ENCODE measurements around the gene ANKRD18A.

Gene ANKRD18A
- 0 to 3.9 (median 0.07) reads per million in 17 experiments for total RNA-seq

DNA sequence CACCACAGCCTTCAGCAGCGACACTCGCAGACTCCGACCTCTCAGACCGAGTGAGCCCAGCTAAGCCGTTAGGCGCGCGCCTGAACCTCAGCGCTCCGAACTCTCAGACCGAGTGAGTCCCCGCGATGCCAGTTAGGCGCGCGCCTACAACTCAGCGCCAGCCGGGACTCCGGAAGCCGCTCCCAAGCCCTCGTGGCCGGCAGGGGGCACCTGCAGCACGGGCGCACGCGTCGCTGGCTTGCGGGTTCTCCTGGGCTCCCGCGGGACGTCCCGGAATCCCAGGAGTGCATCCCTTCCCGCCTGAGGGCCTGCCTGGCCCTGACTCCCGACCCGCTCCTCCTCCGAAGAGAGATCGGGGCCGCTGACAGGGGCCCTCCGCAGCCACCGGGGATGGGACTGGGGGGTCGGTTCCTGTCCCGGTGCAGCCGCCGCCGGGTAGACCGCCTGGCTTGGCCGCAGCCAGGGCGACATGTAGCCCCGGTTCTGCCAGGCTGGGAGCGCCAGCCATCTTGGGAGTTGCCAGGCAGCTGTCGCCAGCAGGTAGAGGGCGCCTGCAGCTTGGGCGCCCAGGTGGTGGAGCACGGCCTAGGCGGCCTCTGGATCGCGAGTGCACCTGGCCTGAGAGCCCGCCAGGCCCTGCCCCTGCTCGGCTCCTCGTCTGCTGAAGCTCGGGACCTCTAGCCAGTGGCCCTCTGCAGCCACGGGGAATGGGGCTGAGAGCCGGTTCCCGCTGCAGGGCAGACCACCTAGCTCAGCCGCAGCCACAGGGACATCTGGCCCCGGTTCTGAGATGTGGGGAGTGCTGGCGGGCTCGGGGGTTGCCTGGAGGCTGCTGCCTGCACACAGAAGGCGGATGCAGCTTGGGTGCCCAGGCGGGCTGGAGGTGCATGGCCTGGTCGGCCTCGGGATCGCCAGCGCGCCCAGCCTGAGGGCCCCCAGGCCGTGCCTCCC lies at the start of gene ANKRD18A:
TSS of gene ANKRD18A (minus strand) at position 114 of the 951 bp plus-strand sequence. CDS start 311 bp downstream, outside the sequence.
- DNase-seq, result peak; percentile 63 to 83 (median 71)

- no peak for DNase-seq
Measured at GRCh38 chr9:38668791-38669466, 48.5 kb upstream of the ANKRD18A start.

DNA sequence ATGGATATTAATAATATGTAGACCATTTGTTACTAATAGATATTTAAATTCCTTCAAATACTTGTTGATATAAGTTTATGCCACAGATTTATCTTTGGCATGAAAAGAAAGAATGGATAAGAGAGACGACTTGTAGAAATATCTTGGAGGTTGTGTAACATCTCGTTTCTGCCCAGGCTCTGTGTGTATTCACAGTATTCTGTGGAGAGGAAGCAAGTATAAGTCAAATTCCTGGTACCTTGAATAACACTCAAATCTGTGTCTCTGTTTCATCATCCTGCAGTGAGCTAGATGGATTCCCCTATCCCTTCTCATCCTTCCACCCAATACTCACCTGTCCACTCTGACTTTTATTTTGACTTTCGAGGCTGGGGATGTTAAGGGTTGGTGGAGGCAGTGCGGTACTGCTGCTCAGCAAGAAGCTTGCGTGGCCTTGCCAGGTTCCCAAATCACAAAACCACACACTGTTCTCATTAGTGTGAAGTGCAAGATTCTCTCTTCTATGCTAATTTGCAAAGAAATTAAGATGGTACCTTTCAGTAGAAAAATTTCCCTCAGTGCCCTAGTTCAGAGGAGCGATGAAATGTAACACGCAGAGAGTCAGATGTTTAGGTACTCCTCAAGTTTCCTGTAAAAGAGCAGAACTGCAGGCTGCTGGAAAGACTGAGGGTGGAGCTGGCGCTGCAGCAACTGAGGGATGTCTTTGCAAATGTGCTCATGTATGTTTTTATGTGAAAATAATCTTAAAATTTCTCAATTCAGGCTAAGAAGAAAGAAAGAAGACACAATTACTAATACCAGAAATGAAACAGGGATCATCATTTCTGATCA lies 42.6 kb upstream of the ANKRD18A start:
- no peak for DNase-seq

- no peak for DNase-seq
Measured at GRCh38 chr9:38659538-38659937, 39.1 kb upstream of the ANKRD18A start.

- no peak for DNase-seq
Measured at GRCh38 chr9:38656896-38657295, 36.5 kb upstream of the ANKRD18A start.

- DNase-seq, result no peak
Measured at GRCh38 chr9:38652486-38652885, 32.1 kb upstream of the ANKRD18A start.

GRCh38 chr9:38652044-38652443 lies 31.6 kb upstream of the ANKRD18A start:
- DNase-seq, result no peak

GRCh38 chr9:38651400-38652042 lies 31.1 kb upstream of the ANKRD18A start:
- no peak for DNase-seq

GRCh38 chr9:38650564-38650963 lies 30.2 kb upstream of the ANKRD18A start:
- no peak for DNase-seq

GRCh38 chr9:38649731-38650363 lies 29.5 kb upstream of the ANKRD18A start:
- DNase-seq, result no peak

DNA sequence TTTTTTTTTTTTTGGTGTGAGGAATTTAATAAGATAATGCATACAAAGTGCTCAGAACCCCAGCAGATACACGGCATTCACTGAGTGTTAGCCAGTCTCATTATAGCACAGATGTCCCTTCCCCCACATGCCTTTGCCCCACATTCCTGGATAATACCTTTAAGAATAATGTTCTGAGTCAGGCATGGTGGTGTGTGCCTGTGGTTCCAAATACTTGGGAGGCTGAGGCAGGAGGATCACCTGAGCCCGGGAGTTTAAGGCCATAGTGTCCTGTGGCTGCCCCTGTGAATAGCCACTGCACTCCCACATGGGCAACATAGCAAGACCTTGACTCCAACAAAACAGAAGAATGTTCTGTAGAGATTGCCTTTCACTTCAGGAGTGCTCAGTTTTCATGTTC lies 24.2 kb upstream of the ANKRD18A start:
- no peak for DNase-seq

GRCh38 chr9:38643815-38644173 lies 23.4 kb upstream of the ANKRD18A start:
- no peak for DNase-seq

GRCh38 chr9:38642951-38643814 lies 22.8 kb upstream of the ANKRD18A start:
- DNase-seq, result no peak

DNA sequence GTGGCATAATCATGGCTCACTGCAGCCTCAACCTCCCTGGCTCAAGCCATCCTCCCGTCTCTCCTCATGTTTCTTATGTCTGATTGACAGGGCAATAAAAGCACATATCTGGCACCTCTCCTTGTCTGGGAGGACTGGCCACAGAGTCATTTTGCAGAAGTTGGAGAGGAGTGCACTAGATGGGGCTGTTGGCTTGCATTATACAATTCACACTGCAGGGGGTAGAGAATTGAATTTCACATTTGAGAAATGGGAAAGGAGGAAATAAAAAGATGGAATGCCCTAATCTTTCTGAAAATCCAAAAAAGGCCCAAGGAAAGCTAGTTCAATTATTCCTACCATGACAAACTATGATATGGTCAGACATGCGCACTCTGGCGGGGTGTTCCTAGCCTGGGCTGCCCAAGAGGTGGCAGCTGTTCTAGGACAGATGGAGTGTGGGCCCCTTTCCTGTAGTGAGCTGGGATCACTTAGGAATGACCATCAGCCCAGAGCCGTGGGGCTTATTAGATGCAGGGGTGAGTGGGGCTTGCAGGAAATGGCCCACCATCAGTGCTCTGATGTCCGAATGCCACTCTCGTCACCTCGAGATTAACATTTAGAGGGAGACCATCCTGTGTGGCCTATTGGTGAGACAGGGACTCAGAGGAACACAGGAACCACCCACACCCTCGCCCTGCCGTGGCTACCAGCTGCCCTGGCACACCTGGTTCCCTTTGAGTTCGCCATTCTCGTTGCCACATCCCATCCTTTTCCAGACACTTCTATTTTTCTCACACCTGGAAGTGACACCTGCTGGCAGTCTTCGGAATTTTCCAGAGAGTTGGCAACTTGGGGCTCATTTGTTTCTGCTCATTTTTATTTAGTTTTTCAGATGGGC lies 21.8 kb upstream of the ANKRD18A start:
- peak in 3 of 4 experiments; percentile 25 to 42 (median 40) for DNase-seq

DNA sequence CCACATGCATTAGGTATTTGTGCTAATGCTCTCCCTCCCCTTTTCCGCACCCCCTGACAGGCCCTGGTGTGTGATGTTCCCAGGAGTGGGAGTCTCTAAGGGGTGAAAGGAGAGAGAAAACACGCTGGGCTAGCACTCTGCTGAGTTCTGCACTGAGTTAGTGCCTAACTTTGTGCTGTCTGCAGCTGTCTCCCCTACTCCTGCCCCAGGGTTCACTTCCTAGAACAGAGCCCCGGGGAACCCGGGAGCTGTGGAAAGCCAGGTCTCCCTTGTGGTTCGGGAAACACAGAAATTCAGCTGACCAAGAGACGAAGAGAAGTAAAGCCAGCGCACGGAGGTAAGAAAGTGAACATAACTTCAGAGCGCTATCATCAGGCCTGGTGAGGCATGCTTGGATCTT lies 20.7 kb upstream of the ANKRD18A start:
- no peak for DNase-seq

DNA sequence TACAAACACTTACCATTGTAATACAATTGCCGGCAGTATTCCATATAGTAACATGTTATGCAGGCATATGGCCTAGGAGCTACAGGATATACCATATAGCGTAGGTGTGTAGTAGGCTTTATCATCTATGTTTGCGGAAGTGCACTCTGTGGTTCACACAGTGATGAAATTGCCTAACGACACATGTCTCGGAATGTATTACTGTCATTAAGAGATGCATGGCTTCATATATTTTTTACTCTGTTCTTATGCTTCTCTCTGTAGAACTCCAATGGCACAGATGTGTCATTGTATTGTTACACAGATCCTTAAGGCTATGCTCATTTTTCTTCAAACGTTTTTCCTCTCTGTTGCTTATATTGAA lies 19.2 kb upstream of the ANKRD18A start:
- peak in 1 of 4 experiments; percentile 5 for DNase-seq

- no peak for DNase-seq
Measured at GRCh38 chr9:38638881-38639576, 18.6 kb upstream of the ANKRD18A start.

- no peak for DNase-seq
Measured at GRCh38 chr9:38634315-38634714, 13.9 kb upstream of the ANKRD18A start.

- DNase-seq, result no peak
Measured at GRCh38 chr9:38629511-38629910, 9.1 kb upstream of the ANKRD18A start.
